ENCODE data around the gene GTF2F2. TPM values are rescaled to one million over a fixed set of nuclear protein-coding genes. Genes with fewer than 3 reads are reported as not detected.

Gene GTF2F2
- total RNA-seq, 1 experiment from 2014 or later: 40.1 TPM

DNA sequence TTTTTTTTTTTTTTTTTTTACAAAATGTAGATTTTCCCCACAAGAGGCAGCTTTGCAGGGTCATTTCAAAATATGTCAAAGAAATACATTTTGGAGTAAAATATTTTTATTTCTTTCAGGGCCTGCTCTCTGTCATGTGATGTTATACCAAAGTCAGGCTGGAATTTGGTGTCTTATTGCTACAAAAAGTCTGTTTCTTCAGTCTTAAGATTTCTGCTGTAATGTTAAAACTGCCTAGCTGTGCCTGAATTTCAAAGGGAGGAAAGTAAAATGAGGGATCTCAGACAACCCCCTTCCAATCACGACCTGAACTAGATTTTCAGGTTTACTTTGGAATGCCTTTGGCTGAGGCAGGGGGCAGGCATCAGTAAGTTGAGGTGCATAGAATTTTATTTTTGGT, 12.8 kb upstream of the GTF2F2 start:
- ChIA-PET RAD21 (ENCODE audit: low non-redundant PET in 1 of 2, low total read pairs in 2 of 2, uncharacterized antibody in 2 of 2, unreplicated experiment in 2 of 2) (interaction anchor here in 1 of 2 experiments (0.6 kb wide), 1 partner anchor 156 kb away, joined by 3 read pairs; no protein-coding TSS in a partner anchor), CTCF (no interaction called here), POLR2A (no interaction called here)
- Histone ChIP-seq H3K27ac (ENCODE audit: low read depth, low read length) (no peak overlapping the region), H3K4me2 (ENCODE audit: low read length) (no peak overlapping the region), H3K9me2 (ENCODE audit: insufficient read depth) (no peaks in the 10 kb centered on the region), H3K36me3 (ENCODE audit: control insufficient read depth in 1 of 2, insufficient read depth in 2 of 2, low read length in 2 of 2) (no peaks in the 10 kb centered on the region), H3K27me3 (ENCODE audit: insufficient read depth, low read length) (no peaks in the 10 kb centered on the region), H3K79me2 (ENCODE audit: insufficient read depth, low read length) (no peaks in the 10 kb centered on the region), H4K20me1 (ENCODE audit: insufficient read depth) (no peaks in the 10 kb centered on the region), H3K9me3 (ENCODE audit: control insufficient read depth in 1 of 2, insufficient read depth in 1 of 2, low read depth in 1 of 2, low read length in 2 of 2) (no peaks in the 10 kb centered on the region), H3K4me3 (replicated peaks in 1 of 2; ENCODE audit: low read depth in 1 of 2, low read length in 2 of 2) (no peak overlapping the region), H3K4me1 (ENCODE audit: control insufficient read depth in 1 of 2, insufficient read depth in 2 of 2, low read length in 2 of 2) (no peaks in the 10 kb centered on the region), H3K9ac (ENCODE audit: low read length) (no peak overlapping the region), H2AFZ (ENCODE audit: low read depth, low read length, poor library complexity, severe bottlenecking) (no peak overlapping the region)
- TF ChIP-seq, protein P1, sequence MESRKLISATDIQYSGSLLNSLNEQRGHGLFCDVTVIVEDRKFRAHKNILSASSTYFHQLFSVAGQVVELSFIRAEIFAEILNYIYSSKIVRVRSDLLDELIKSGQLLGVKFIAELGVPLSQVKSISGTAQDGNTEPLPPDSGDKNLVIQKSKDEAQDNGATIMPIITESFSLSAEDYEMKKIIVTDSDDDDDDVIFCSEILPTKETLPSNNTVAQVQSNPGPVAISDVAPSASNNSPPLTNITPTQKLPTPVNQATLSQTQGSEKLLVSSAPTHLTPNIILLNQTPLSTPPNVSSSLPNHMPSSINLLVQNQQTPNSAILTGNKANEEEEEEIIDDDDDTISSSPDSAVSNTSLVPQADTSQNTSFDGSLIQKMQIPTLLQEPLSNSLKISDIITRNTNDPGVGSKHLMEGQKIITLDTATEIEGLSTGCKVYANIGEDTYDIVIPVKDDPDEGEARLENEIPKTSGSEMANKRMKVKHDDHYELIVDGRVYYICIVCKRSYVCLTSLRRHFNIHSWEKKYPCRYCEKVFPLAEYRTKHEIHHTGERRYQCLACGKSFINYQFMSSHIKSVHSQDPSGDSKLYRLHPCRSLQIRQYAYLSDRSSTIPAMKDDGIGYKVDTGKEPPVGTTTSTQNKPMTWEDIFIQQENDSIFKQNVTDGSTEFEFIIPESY (IDR thresholded peaks at IDR 0.05; ENCODE audit: extremely low read depth, insufficient replicate concordance, low read length): no peak
- TF ChIP-seq EGR1 (IDR thresholded peaks at IDR 0.05; ENCODE audit: low read depth) (no peak), EZH2phosphoT487 (IDR thresholded peaks at IDR 0.05; ENCODE audit: borderline replicate concordance) (no peak), SIN3A (IDR thresholded peaks at IDR 0.05; ENCODE audit: low read depth) (no peak), ELF1 (IDR thresholded peaks at IDR 0.05; ENCODE audit: borderline replicate concordance, low read depth) (no peak), ZFX (IDR thresholded peaks at IDR 0.05) (no peak), EZH2 (IDR thresholded peaks at IDR 0.05) (no peak), CBX3 (IDR thresholded peaks at IDR 0.05; ENCODE audit: low read depth) (no peak), TCF7L2 (IDR thresholded peaks at IDR 0.05; ENCODE audit: borderline replicate concordance, extremely low read depth, insufficient read depth, insufficient read length) (no peak), ZNF274 (IDR thresholded peaks at IDR 0.05; ENCODE audit: low read depth, low read length) (no peak), POLR2A (IDR thresholded peaks at IDR 0.05; ENCODE audit: borderline replicate concordance, extremely low read depth, insufficient read depth, insufficient read length) (no peak)
- TF ChIP-seq, protein P2, sequence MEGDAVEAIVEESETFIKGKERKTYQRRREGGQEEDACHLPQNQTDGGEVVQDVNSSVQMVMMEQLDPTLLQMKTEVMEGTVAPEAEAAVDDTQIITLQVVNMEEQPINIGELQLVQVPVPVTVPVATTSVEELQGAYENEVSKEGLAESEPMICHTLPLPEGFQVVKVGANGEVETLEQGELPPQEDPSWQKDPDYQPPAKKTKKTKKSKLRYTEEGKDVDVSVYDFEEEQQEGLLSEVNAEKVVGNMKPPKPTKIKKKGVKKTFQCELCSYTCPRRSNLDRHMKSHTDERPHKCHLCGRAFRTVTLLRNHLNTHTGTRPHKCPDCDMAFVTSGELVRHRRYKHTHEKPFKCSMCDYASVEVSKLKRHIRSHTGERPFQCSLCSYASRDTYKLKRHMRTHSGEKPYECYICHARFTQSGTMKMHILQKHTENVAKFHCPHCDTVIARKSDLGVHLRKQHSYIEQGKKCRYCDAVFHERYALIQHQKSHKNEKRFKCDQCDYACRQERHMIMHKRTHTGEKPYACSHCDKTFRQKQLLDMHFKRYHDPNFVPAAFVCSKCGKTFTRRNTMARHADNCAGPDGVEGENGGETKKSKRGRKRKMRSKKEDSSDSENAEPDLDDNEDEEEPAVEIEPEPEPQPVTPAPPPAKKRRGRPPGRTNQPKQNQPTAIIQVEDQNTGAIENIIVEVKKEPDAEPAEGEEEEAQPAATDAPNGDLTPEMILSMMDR (IDR thresholded peaks at IDR 0.05 in 2 of 3, conservative IDR thresholded peaks at IDR 0.05 in 1 of 3; ENCODE audit: borderline replicate concordance in 1 of 3, insufficient read depth in 1 of 3, low read depth in 2 of 3, low read length in 2 of 3): no peak
- TF ChIP-seq, protein P3, sequence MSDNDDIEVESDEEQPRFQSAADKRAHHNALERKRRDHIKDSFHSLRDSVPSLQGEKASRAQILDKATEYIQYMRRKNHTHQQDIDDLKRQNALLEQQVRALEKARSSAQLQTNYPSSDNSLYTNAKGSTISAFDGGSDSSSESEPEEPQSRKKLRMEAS (IDR thresholded peaks at IDR 0.05): no peak
- TF ChIP-seq, protein P4, sequence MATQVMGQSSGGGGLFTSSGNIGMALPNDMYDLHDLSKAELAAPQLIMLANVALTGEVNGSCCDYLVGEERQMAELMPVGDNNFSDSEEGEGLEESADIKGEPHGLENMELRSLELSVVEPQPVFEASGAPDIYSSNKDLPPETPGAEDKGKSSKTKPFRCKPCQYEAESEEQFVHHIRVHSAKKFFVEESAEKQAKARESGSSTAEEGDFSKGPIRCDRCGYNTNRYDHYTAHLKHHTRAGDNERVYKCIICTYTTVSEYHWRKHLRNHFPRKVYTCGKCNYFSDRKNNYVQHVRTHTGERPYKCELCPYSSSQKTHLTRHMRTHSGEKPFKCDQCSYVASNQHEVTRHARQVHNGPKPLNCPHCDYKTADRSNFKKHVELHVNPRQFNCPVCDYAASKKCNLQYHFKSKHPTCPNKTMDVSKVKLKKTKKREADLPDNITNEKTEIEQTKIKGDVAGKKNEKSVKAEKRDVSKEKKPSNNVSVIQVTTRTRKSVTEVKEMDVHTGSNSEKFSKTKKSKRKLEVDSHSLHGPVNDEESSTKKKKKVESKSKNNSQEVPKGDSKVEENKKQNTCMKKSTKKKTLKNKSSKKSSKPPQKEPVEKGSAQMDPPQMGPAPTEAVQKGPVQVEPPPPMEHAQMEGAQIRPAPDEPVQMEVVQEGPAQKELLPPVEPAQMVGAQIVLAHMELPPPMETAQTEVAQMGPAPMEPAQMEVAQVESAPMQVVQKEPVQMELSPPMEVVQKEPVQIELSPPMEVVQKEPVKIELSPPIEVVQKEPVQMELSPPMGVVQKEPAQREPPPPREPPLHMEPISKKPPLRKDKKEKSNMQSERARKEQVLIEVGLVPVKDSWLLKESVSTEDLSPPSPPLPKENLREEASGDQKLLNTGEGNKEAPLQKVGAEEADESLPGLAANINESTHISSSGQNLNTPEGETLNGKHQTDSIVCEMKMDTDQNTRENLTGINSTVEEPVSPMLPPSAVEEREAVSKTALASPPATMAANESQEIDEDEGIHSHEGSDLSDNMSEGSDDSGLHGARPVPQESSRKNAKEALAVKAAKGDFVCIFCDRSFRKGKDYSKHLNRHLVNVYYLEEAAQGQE (IDR thresholded peaks at IDR 0.05; ENCODE audit: low read depth): no peak
- ATAC-seq (no peak), DNase-seq (ENCODE audit: low read depth, low spot score) (no peak)
- intact Hi-C loops (cut with micrococcal nuclease): no loop called here
- BruUV-seq (replicated peaks): no TSS peak

Data from HCT116 (cell line).